DND-41 (cell line): Measurements from ENCODE around the gene MINK1.

Experiments
- CTCF ChIP-seq: IDR thresholded peaks from 2 replicates; pipeline ENCODE4 v1.5.1; 2012; ENCODE audit warnings: borderline replicate concordance, low read length, moderate library complexity, mild to moderate bottlenecking; ENCODE audit not compliant: poor library complexity, severe bottlenecking; ENCODE audit errors: extremely low read depth
- EZH2 ChIP-seq: IDR thresholded peaks from 3 replicates; pipeline ENCODE4 v1.6.1; 2012; ENCODE audit warnings: borderline replicate concordance, low read depth, mild to moderate bottlenecking, moderate library complexity, low read length, inconsistent platforms; ENCODE audit not compliant: severe bottlenecking

GRCh38 chr17:4932756-4933155, 99.6 kb downstream of the MINK1 start:
- no peak for TF ChIP-seq EZH2
- no peak for TF ChIP-seq CTCF
